HCT116 (cell line): ENCODE measurements around the gene SUDS3.

ENCODE experiments used
- EGR1 ChIP-seq: IDR thresholded peaks from 2 replicates; pipeline ENCODE4 v1.6.1; 2012; ENCODE audit warnings: low read depth
- EZH2phosphoT487 ChIP-seq: fragments of 200-600 bp; IDR thresholded peaks from 2 replicates; pipeline ENCODE4 v1.6.1; 2018; ENCODE audit warnings: antibody characterized with exemption, borderline replicate concordance
- POLR2A ChIP-seq: IDR thresholded peaks from 2 replicates; pipeline ENCODE4 v1.7.0; 2011; ENCODE audit warnings: borderline replicate concordance; ENCODE audit not compliant: insufficient read depth, insufficient read length; ENCODE audit errors: extremely low read depth
- RAD21 ChIP-seq: IDR thresholded peaks from 2 replicates; pipeline ENCODE4 v1.6.1; 2012; ENCODE audit warnings: low read depth, mild to moderate bottlenecking
- ZFX ChIP-seq: fragments of 450-650 bp; IDR thresholded peaks from 2 replicates; pipeline ENCODE4 v1.6.1; 2017
- TF ChIP-seq, protein P1 (sequence below), 3 experiments: fragments of 200-600 bp in 1 of 3; sonication (generic) in 1 of 3; IDR thresholded peaks in 2 of 3; conservative IDR thresholded peaks in 1 of 3; 2 replicates each; pipeline ENCODE4 v1.5.1; 2012 to 2017; ENCODE audit warnings: low read depth in 2 of 3, low read length in 2 of 3, antibody characterized with exemption in 1 of 3, borderline replicate concordance in 1 of 3, control low read depth in 1 of 3, mild to moderate bottlenecking in 1 of 3, mixed read lengths in 1 of 3, mixed run types in 1 of 3, moderate library complexity in 1 of 3; ENCODE audit not compliant: insufficient read depth in 1 of 3
- TF ChIP-seq, protein P2 (sequence below): IDR thresholded peaks from 2 replicates; pipeline ENCODE4 v1.6.1; 2012; ENCODE audit warnings: low read depth
- TF ChIP-seq, protein P3 (sequence below): IDR thresholded peaks from 2 replicates; pipeline ENCODE4 v1.6.1; 2012

DNA sequence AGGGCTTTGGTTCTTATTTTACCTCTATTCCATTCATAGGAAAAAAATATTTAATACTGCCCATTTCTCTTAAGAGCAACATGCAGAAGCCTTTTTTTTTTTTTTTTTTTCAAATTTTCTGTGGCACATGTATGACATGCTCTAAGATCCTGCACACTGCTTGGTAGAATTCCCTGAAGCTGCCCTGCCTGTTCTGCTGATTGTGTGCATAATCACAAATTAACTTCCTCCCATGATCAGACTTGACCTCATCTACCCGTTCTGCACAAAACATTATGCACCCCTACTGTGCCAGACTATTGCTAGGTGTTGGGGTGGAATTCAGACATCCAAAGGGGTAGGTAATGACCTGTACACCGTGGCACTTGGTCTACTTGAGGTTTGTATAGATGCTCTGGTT lies 22.2 kb downstream of the SUDS3 start:
- TF ChIP-seq, protein P1, sequence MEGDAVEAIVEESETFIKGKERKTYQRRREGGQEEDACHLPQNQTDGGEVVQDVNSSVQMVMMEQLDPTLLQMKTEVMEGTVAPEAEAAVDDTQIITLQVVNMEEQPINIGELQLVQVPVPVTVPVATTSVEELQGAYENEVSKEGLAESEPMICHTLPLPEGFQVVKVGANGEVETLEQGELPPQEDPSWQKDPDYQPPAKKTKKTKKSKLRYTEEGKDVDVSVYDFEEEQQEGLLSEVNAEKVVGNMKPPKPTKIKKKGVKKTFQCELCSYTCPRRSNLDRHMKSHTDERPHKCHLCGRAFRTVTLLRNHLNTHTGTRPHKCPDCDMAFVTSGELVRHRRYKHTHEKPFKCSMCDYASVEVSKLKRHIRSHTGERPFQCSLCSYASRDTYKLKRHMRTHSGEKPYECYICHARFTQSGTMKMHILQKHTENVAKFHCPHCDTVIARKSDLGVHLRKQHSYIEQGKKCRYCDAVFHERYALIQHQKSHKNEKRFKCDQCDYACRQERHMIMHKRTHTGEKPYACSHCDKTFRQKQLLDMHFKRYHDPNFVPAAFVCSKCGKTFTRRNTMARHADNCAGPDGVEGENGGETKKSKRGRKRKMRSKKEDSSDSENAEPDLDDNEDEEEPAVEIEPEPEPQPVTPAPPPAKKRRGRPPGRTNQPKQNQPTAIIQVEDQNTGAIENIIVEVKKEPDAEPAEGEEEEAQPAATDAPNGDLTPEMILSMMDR (IDR thresholded peaks at IDR 0.05 in 2 of 3, conservative IDR thresholded peaks at IDR 0.05 in 1 of 3; ENCODE audit: borderline replicate concordance in 1 of 3, insufficient read depth in 1 of 3, low read depth in 2 of 3, low read length in 2 of 3) = no peak
- TF ChIP-seq RAD21 (no peak), POLR2A (no peak), EGR1 (no peak), ZFX (no peak), EZH2phosphoT487 (no peak)
- TF ChIP-seq, protein P2, sequence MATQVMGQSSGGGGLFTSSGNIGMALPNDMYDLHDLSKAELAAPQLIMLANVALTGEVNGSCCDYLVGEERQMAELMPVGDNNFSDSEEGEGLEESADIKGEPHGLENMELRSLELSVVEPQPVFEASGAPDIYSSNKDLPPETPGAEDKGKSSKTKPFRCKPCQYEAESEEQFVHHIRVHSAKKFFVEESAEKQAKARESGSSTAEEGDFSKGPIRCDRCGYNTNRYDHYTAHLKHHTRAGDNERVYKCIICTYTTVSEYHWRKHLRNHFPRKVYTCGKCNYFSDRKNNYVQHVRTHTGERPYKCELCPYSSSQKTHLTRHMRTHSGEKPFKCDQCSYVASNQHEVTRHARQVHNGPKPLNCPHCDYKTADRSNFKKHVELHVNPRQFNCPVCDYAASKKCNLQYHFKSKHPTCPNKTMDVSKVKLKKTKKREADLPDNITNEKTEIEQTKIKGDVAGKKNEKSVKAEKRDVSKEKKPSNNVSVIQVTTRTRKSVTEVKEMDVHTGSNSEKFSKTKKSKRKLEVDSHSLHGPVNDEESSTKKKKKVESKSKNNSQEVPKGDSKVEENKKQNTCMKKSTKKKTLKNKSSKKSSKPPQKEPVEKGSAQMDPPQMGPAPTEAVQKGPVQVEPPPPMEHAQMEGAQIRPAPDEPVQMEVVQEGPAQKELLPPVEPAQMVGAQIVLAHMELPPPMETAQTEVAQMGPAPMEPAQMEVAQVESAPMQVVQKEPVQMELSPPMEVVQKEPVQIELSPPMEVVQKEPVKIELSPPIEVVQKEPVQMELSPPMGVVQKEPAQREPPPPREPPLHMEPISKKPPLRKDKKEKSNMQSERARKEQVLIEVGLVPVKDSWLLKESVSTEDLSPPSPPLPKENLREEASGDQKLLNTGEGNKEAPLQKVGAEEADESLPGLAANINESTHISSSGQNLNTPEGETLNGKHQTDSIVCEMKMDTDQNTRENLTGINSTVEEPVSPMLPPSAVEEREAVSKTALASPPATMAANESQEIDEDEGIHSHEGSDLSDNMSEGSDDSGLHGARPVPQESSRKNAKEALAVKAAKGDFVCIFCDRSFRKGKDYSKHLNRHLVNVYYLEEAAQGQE = no peak
- TF ChIP-seq, protein P3, sequence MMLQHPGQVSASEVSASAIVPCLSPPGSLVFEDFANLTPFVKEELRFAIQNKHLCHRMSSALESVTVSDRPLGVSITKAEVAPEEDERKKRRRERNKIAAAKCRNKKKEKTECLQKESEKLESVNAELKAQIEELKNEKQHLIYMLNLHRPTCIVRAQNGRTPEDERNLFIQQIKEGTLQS = no peak
